GM19324 (cell line): ENCODE results near the gene GINM1.
A peak's percentile ranks its signal among the peaks of the same experiment; 100 is the strongest.

Experiments
- ATAC-seq: cut with Tn5 transposase; IDR thresholded peaks from one replicate; pipeline ENCODE4 v1.9.1; 2021; ENCODE audit warnings: mild to moderate bottlenecking, moderate library complexity; ENCODE audit not compliant: unreplicated experiment, low FRiP score

The GINM1 gene

GRCh38 chr6:149565527-149566409 lies at the start of gene GINM1:
GINM1 (plus strand) TSS chr6:149566375; CDS start chr6:149566415, 40 bp downstream.
- peak; percentile 93 for ATAC-seq

- no peak for ATAC-seq
Measured at GRCh38 chr6:149529650-149530049, 36.5 kb upstream of the GINM1 start.

- ATAC-seq: no peak
Measured at GRCh38 chr6:149534742-149535141, 31.4 kb upstream of the GINM1 start.

GRCh38 chr6:149541139-149541538 lies 25.0 kb upstream of the GINM1 start:
- no peak for ATAC-seq

GRCh38 chr6:149544646-149545257 lies 21.4 kb upstream of the GINM1 start:
- no peak for ATAC-seq

GRCh38 chr6:149545258-149545753 lies 20.9 kb upstream of the GINM1 start:
- no peak for ATAC-seq

- ATAC-seq: peak; percentile 98
Measured at GRCh38 chr6:149545754-149546471, 20.3 kb upstream of the GINM1 start, which contains the start of gene PPIL4. PPIL4 (minus strand) TSS chr6:149546043; CDS start chr6:149546005, 38 bp downstream.

- no peak for ATAC-seq
Measured at GRCh38 chr6:149551920-149552319, 14.3 kb upstream of the GINM1 start.

GRCh38 chr6:149558029-149558428 lies 8.1 kb upstream of the GINM1 start:
- no peak for ATAC-seq

GRCh38 chr6:149559389-149559788 lies 6.8 kb upstream of the GINM1 start:
- no peak for ATAC-seq

- ATAC-seq: no peak
Measured at GRCh38 chr6:149560736-149561135, 5.4 kb upstream of the GINM1 start.

GRCh38 chr6:149563203-149563927 lies 2.8 kb upstream of the GINM1 start:
- ATAC-seq: no peak

GRCh38 chr6:149563928-149564325 lies 2.2 kb upstream of the GINM1 start:
- no peak for ATAC-seq

GRCh38 chr6:149566410-149567193 lies 427 bp downstream of the GINM1 start:
- ATAC-seq: peak; percentile 23

GRCh38 chr6:149567194-149567586 lies 1.0 kb downstream of the GINM1 start:
- ATAC-seq: no peak

GRCh38 chr6:149567945-149568585 lies 1.9 kb downstream of the GINM1 start:
- ATAC-seq: no peak

GRCh38 chr6:149580880-149581279 lies 14.7 kb downstream of the GINM1 start:
- no peak for ATAC-seq

- no peak for ATAC-seq
Measured at GRCh38 chr6:149581349-149581748, 15.2 kb downstream of the GINM1 start.

GRCh38 chr6:149586149-149586548 lies 20.0 kb downstream of the GINM1 start:
- no peak for ATAC-seq
